ENCODE results near the gene PDE1C.
"Not testable (repeated sequence)": the region's sequence is repeated elsewhere in the genome, so short reads cannot be mapped to it uniquely, and the experiment has no call there.

The PDE1C gene

GRCh38 chr7:31851119-31851518 is 219.1 kb downstream of the PDE1C start:
- DNase-seq (ENCODE audit: low read depth), result no peak
- H3K4me3 ChIP-seq (ENCODE audit: low read depth, low read length), result no peak overlapping the region

DNA sequence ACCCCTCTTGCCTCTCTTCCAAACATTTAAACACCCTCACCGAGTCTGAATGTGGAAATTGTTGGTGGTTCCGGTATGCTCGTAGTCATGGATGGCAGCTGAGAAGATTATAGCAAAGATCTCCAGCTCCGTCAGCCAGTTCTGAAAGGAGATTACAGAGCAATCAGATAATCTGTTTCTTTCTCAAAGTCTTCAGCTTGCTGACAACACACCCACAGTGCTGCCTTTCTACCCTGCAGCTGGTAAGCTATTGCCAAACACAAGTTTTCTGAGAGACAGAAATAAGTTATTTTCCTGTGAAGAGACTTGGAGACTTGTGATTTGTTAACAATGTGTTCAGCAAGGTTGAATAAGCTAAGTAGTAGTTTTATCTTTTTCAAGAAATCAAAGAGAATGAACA is 219.6 kb downstream of the PDE1C start:
- no peak for TF ChIP-seq POLR2A (IDR thresholded peaks at IDR 0.05; ENCODE audit: extremely low read depth, insufficient read length)
- no peak for TF ChIP-seq MAX (IDR thresholded peaks at IDR 0.05; ENCODE audit: low read depth, low read length)
- no peak for TF ChIP-seq MYC (IDR thresholded peaks at IDR 0.05; ENCODE audit: low read depth, low read length)
- TF ChIP-seq CTCF (IDR thresholded peaks at IDR 0.05; ENCODE audit: low read depth, low read length), result no peak
- no peak overlapping the region for H3K4me3 ChIP-seq (ENCODE audit: low read depth, low read length)
- DNase-seq (ENCODE audit: low read depth), result no peak

More at GRCh38 chr7:31851119-31851518, 219.1 kb downstream of the PDE1C start:
- no peak for TF ChIP-seq POLR2A (IDR thresholded peaks at IDR 0.05; ENCODE audit: extremely low read depth, insufficient read length)
- no peak for TF ChIP-seq CTCF (IDR thresholded peaks at IDR 0.05; ENCODE audit: low read depth, low read length)
- TF ChIP-seq MYC (IDR thresholded peaks at IDR 0.05; ENCODE audit: low read depth, low read length), result no peak
- no peak for TF ChIP-seq MAX (IDR thresholded peaks at IDR 0.05; ENCODE audit: low read depth, low read length)

GRCh38 chr7:31850066-31850465 is 220.1 kb downstream of the PDE1C start:
- TF ChIP-seq CTCF (IDR thresholded peaks at IDR 0.05; ENCODE audit: low read depth, low read length) (no peak), MAX (IDR thresholded peaks at IDR 0.05; ENCODE audit: low read depth, low read length) (no peak), POLR2A (IDR thresholded peaks at IDR 0.05; ENCODE audit: extremely low read depth, insufficient read length) (no peak), MYC (IDR thresholded peaks at IDR 0.05; ENCODE audit: low read depth, low read length) (no peak)
- H3K4me3 ChIP-seq (ENCODE audit: low read depth, low read length), result no peak overlapping the region
- DNase-seq (ENCODE audit: low read depth), result no peak

GRCh38 chr7:31835471-31835870 is 234.7 kb downstream of the PDE1C start:
- TF ChIP-seq CTCF (IDR thresholded peaks at IDR 0.05; ENCODE audit: low read depth, low read length) (no peak), MAX (IDR thresholded peaks at IDR 0.05; ENCODE audit: low read depth, low read length) (no peak), MYC (IDR thresholded peaks at IDR 0.05; ENCODE audit: low read depth, low read length) (no peak), POLR2A (IDR thresholded peaks at IDR 0.05; ENCODE audit: extremely low read depth, insufficient read length) (no peak)
- DNase-seq (ENCODE audit: low read depth), result no peak
- no peak overlapping the region for H3K4me3 ChIP-seq (ENCODE audit: low read depth, low read length)

DNA sequence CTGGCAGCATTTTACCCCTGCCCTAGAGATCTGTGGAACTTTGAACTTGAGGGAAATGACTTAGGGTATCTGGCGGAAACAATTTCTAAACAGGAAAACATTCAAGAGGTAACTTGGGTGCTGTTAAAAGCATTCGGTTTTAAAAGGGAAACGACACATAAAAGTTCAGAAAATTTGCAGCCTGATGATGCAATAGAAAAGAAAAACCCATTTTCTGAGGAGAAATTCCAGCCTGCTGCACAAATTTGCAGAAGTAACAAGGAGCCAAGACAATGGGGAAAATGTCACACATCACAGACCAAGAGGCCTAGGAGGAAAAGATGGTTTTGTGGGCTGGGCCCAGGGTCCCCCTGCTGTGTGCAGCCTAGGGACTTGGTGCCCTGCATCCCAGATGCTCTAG is 236.6 kb downstream of the PDE1C start:
- H3K4me3 ChIP-seq (ENCODE audit: low read depth, low read length), result not testable (repeated sequence)

GRCh38 chr7:31828520-31828919 is 241.7 kb downstream of the PDE1C start:
- no peak overlapping the region for H3K4me3 ChIP-seq (ENCODE audit: low read depth, low read length)
- TF ChIP-seq MAX (IDR thresholded peaks at IDR 0.05; ENCODE audit: low read depth, low read length) (no peak), POLR2A (IDR thresholded peaks at IDR 0.05; ENCODE audit: extremely low read depth, insufficient read length) (no peak), CTCF (IDR thresholded peaks at IDR 0.05; ENCODE audit: low read depth, low read length) (no peak), MYC (IDR thresholded peaks at IDR 0.05; ENCODE audit: low read depth, low read length) (no peak)

More for the DNA sequence above, 236.6 kb downstream of the PDE1C start:
- DNase-seq (ENCODE audit: low read depth), result not testable (repeated sequence)

More at GRCh38 chr7:31828520-31828919, 241.7 kb downstream of the PDE1C start:
- no peak for DNase-seq (ENCODE audit: low read depth)

All from NB4 (cell line).